H9 (cell line): ENCODE data around the gene CFAP57. TPM values are rescaled to one million over a fixed set of nuclear protein-coding genes. Genes with fewer than 3 reads are reported as not detected.

Experiments
- DNase-seq: peaks from one replicate; pipeline ENCODE4 v3.0.0-alpha.2; 2017
- H2AFZ ChIP-seq: one replicate; pipeline ENCODE4 v1.6.1; 2013; ENCODE audit warnings: mild to moderate bottlenecking, low read length, control low read depth, moderate library complexity
- H2AK5ac ChIP-seq: 2 replicates; pipeline ENCODE4 v1.6.1; 2013; ENCODE audit warnings: low read length, control low read depth, mixed read lengths; ENCODE audit not compliant: insufficient read length
- H2BK120ac ChIP-seq: one replicate; pipeline ENCODE4 v1.6.1; 2013; ENCODE audit warnings: low read depth, mild to moderate bottlenecking, low read length, control low read depth, inconsistent platforms; ENCODE audit not compliant: poor library complexity, severe bottlenecking
- H2BK12ac ChIP-seq: 2 replicates; pipeline ENCODE4 v1.6.1; 2013; ENCODE audit warnings: low read length, control low read depth, mixed read lengths, low read depth; ENCODE audit not compliant: insufficient read length
- H2BK15ac ChIP-seq: 2 replicates; pipeline ENCODE4 v1.6.1; 2013; ENCODE audit warnings: low read depth, low read length, control low read depth
- H2BK20ac ChIP-seq: one replicate; pipeline ENCODE4 v1.6.1; 2013; ENCODE audit warnings: low read depth, mild to moderate bottlenecking, low read length, control low read depth, inconsistent platforms; ENCODE audit not compliant: poor library complexity, severe bottlenecking
- H2BK5ac ChIP-seq: 2 replicates; pipeline ENCODE4 v1.6.1; 2013; ENCODE audit warnings: low read length, control low read depth, mixed read lengths; ENCODE audit not compliant: insufficient read length
- H3K14ac ChIP-seq: 2 replicates; pipeline ENCODE4 v1.6.1; 2013; ENCODE audit warnings: low read length, control low read depth; ENCODE audit not compliant: insufficient read depth
- H3K18ac ChIP-seq: 2 replicates; pipeline ENCODE4 v1.6.1; 2013; ENCODE audit warnings: low read depth, mild to moderate bottlenecking, mixed read lengths, low read length, control low read depth; ENCODE audit not compliant: insufficient read length
- H3K23ac ChIP-seq: 2 replicates; pipeline ENCODE4 v1.6.1; 2013; ENCODE audit warnings: low read length, control low read depth, mixed read lengths, low read depth; ENCODE audit not compliant: insufficient read length
- H3K23me2 ChIP-seq: 2 replicates; pipeline ENCODE4 v1.6.1; 2013; ENCODE audit warnings: low read depth, mild to moderate bottlenecking, mixed read lengths, low read length, control low read depth; ENCODE audit not compliant: insufficient read length, poor library complexity, severe bottlenecking
- H3K27ac ChIP-seq: 2 replicates; pipeline ENCODE4 v1.5.1; 2013; ENCODE audit warnings: low read length, control low read depth, mixed read lengths, low read depth; ENCODE audit not compliant: insufficient read length
- H3K27me3 ChIP-seq: 2 replicates; pipeline ENCODE4 v1.6.1; 2013; ENCODE audit warnings: low read length, control low read depth, inconsistent platforms; ENCODE audit not compliant: insufficient read depth
- H3K4ac ChIP-seq: 2 replicates; pipeline ENCODE4 v1.6.1; 2013; ENCODE audit warnings: low read depth, mild to moderate bottlenecking, control low read depth, inconsistent platforms, low read length, moderate library complexity
- H3K4me1 ChIP-seq: 2 replicates; pipeline ENCODE4 v1.6.1; 2013; ENCODE audit warnings: low read length, control low read depth, inconsistent platforms; ENCODE audit not compliant: insufficient read depth
- H3K4me2 ChIP-seq: 2 replicates; pipeline ENCODE4 v1.6.1; 2013; ENCODE audit warnings: low read length, control low read depth, mixed read lengths; ENCODE audit not compliant: insufficient read length, insufficient read depth
- H3K56ac ChIP-seq: 2 replicates; pipeline ENCODE4 v1.6.1; 2013; ENCODE audit warnings: low read depth, mild to moderate bottlenecking, mixed read lengths, low read length, control low read depth; ENCODE audit not compliant: insufficient read length
- H3K79me1 ChIP-seq: 2 replicates; pipeline ENCODE4 v1.6.1; 2013; ENCODE audit warnings: low read depth, mild to moderate bottlenecking, moderate library complexity, low read length, control low read depth, inconsistent platforms; ENCODE audit not compliant: insufficient read depth, poor library complexity, severe bottlenecking
- H3K79me2 ChIP-seq: 2 replicates; pipeline ENCODE4 v1.6.1; 2013; ENCODE audit warnings: low read length, control low read depth, inconsistent platforms; ENCODE audit not compliant: insufficient read depth
- H3K9ac ChIP-seq: 2 replicates; pipeline ENCODE4 v1.6.1; 2013; ENCODE audit warnings: low read length, control low read depth, mixed read lengths; ENCODE audit not compliant: insufficient read length; ENCODE audit errors: extremely low read depth
- H3K9me3 ChIP-seq: one replicate; pipeline ENCODE4 v1.6.1; 2013; ENCODE audit warnings: low read depth, low read length, inconsistent platforms; ENCODE audit not compliant: control insufficient read depth
- H3T11ph ChIP-seq: one replicate; pipeline ENCODE4 v1.6.1; 2013; ENCODE audit warnings: mild to moderate bottlenecking, low read length, control low read depth, inconsistent platforms
- H4K20me1 ChIP-seq: one replicate; pipeline ENCODE4 v1.6.1; 2013; ENCODE audit not compliant: control insufficient read depth, insufficient read length, insufficient read depth
- H4K5ac ChIP-seq: 2 replicates; pipeline ENCODE4 v1.6.1; 2013; ENCODE audit warnings: low read depth, mild to moderate bottlenecking, mixed read lengths, low read length, control low read depth; ENCODE audit not compliant: insufficient read length
- H4K8ac ChIP-seq: replicated peaks from 2 replicates; pipeline ENCODE4 v1.6.1; 2013; ENCODE audit warnings: low read length, control low read depth, mixed read lengths, low read depth; ENCODE audit not compliant: insufficient read length
- H4K91ac ChIP-seq: 2 replicates; pipeline ENCODE4 v1.6.1; 2013; ENCODE audit warnings: low read depth, mild to moderate bottlenecking, moderate library complexity, mixed read lengths, low read length, control low read depth; ENCODE audit not compliant: insufficient read length
- H3K27ac Mint-ChIP-seq, 3 experiments: 2 replicates in 2 of 3; 3 replicates in 1 of 3; pipeline ENCODE4 v1.8.0; 2020 to 2021; ENCODE audit warnings: mixed read lengths in 3 of 3, mild to moderate bottlenecking in 1 of 3, moderate library complexity in 1 of 3
- H3K27me3 Mint-ChIP-seq: 2 replicates; pipeline ENCODE4 v1.8.0; 2021; ENCODE audit warnings: low read depth, mild to moderate bottlenecking, moderate library complexity, mixed read lengths
- H3K36me3 Mint-ChIP-seq, 3 experiments: 2 replicates in 2 of 3; 3 replicates in 1 of 3; pipeline ENCODE4 v1.8.0; 2020 to 2021; ENCODE audit warnings: low read depth in 3 of 3, mixed read lengths in 3 of 3; ENCODE audit not compliant: insufficient read depth in 1 of 3
- H3K4me1 Mint-ChIP-seq, 2 experiments: 2 replicates each; pipeline ENCODE4 v1.8.0; 2020; ENCODE audit warnings: mixed read lengths in 2 of 2
- H3K4me3 Mint-ChIP-seq, 2 experiments: 2 replicates in 1 of 2; 3 replicates in 1 of 2; pipeline ENCODE4 v1.8.0; 2020 to 2021; ENCODE audit warnings: mild to moderate bottlenecking in 2 of 2, mixed read lengths in 2 of 2, moderate library complexity in 1 of 2
- H3K9me3 Mint-ChIP-seq, 2 experiments: 2 replicates in 1 of 2; 3 replicates in 1 of 2; pipeline ENCODE4 v1.8.0; 2020; ENCODE audit warnings: mild to moderate bottlenecking in 2 of 2, mixed read lengths in 2 of 2, moderate library complexity in 1 of 2
- CTCF ChIP-seq: fragments of 200-600 bp; sonication (generic); conservative IDR thresholded peaks from 3 replicates; pipeline ENCODE4 v1.8.0; 2021; ENCODE audit warnings: antibody characterized with exemption, mild to moderate bottlenecking
- WGBS: extraction: QIAGEN DNeasy Blood & Tissue Kit; methylation state at CpG from one replicate; pipeline ENCODE4 v1.1.7; 2013; ENCODE audit warnings: missing lambda C conversion rate, low lambda C conversion rate, mixed read lengths; ENCODE audit not compliant: insufficient read length; ENCODE audit errors: extremely low coverage; 5-methylcytosine and 5-hydroxymethylcytosine counted together
- total RNA-seq: library from RNA; stranded (reverse); gene quantifications from 2 replicates; pipeline ENCODE4 v1.2.1, GENCODE V29; 2021

Gene CFAP57
- total RNA-seq, 1 experiment from 2014 or later = 0.33 TPM

DNA sequence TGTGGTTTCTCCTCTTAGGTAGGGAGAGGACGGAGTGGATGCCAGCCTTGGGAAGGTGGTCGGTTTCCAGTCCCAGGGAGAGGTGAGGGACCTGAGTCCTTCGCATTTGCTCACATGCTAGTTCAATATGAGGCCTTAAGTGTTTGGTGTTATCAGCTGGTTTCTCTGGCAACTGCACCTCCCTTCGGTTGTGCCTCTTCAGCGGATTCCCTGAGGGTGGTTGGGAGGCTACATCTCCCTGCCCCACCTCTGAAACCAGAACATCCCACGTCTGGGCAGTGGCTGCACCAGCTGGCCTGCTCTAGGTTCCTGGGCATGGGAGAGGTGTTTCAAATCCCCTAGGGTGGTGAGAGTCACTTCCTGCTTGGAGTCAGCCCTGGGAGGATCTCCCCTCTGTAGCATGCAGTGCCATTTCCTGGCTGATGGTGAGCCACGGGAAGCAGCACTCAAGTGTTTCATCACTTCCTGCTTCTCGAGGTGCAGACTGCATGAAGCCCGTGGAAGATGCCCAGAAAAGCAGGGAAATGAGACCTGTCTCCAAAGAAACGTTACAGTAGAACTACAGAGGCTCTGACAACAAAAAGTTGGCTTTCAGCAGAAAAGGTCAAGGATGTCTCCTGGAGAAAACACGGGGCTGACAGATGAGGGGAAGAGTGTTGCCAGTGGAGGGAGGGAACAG is 102.1 kb downstream of the CFAP57 start:
- no peak overlapping the region for H3K9ac ChIP-seq
- no peak overlapping the region for H2BK15ac ChIP-seq
- no peak overlapping the region for H4K8ac ChIP-seq
- H3K23ac ChIP-seq = no peak overlapping the region
- H3K27me3 ChIP-seq = no peaks in the 10 kb centered on the region
- peak overlapping the region; percentile 38 to 73 (median 55); a peak in 5 of 7 replicates for H3K27ac Mint-ChIP-seq
- H3K4me3 Mint-ChIP-seq = no peak overlapping the region
- no peak overlapping the region for H2BK20ac ChIP-seq
- no peak overlapping the region for H2AFZ ChIP-seq
- H3K56ac ChIP-seq = no peak overlapping the region
- H3K14ac ChIP-seq = no peak overlapping the region
- H3K18ac ChIP-seq = no peak overlapping the region
- H4K20me1 ChIP-seq = peaks cover 3% of the 10 kb centered on the region
- H4K91ac ChIP-seq = no peak overlapping the region
- H3K27me3 Mint-ChIP-seq = peaks cover 3% of the 10 kb centered on the region
- H3K79me1 ChIP-seq = no peaks in the 10 kb centered on the region
- H3K9me3 ChIP-seq = no peaks in the 10 kb centered on the region
- no peak overlapping the region for H3K4me2 ChIP-seq
- no peak overlapping the region for H4K5ac ChIP-seq
- TF ChIP-seq CTCF = no peak
- H3K4ac ChIP-seq = no peak overlapping the region
- peaks cover 4 to 25% (median 14%) of the 10 kb centered on the region in 3 experiments; a peak in 6 of 7 replicates for H3K36me3 Mint-ChIP-seq
- peaks cover 21 to 25% of the 10 kb centered on the region in 2 experiments for H3K4me1 Mint-ChIP-seq
- no peak overlapping the region for H2BK12ac ChIP-seq
- no peak overlapping the region for H2AK5ac ChIP-seq
- no peak overlapping the region for H2BK5ac ChIP-seq
- H3K9me3 Mint-ChIP-seq = no peaks in the 10 kb centered on the region
- peak; percentile 57 for DNase-seq
- H3T11ph ChIP-seq = no peak overlapping the region
- WGBS = no CpG with 5 or more reads among the region's 11 CpGs
- no peaks in the 10 kb centered on the region for H3K79me2 ChIP-seq
- peaks cover 6% of the 10 kb centered on the region for H3K23me2 ChIP-seq
- H2BK120ac ChIP-seq = no peak overlapping the region
- H3K27ac ChIP-seq = no peak overlapping the region
- H3K4me1 ChIP-seq = peaks cover 5% of the 10 kb centered on the region; the same call in 1 of the 2 replicates
